GM23248 (cell line): ENCODE measurements around the gene CSKMT. TPM values are rescaled to one million over a fixed set of nuclear protein-coding genes. Genes with fewer than 3 reads are reported as not detected.

Experiments
- DNase-seq: peaks from one replicate; pipeline ENCODE4 v3.0.0-alpha.2; 2015
- H2AFZ ChIP-seq: fragments of 200-600 bp; sonication (generic); 2 replicates; pipeline ENCODE4 v1.6.1; 2016; ENCODE audit warnings: antibody characterized with exemption
- H3F3A ChIP-seq: fragments of 200-600 bp; sonication (generic); 2 replicates; pipeline ENCODE4 v1.6.1; 2016; ENCODE audit warnings: mild to moderate bottlenecking, antibody characterized with exemption, mixed run types; ENCODE audit not compliant: insufficient read depth
- H3K27ac ChIP-seq: fragments of 200-600 bp; sonication (generic); 2 replicates; pipeline ENCODE4 v1.5.1; 2016; ENCODE audit warnings: mild to moderate bottlenecking
- H3K27me3 ChIP-seq: fragments of 200-600 bp; sonication (generic); replicated peaks from 2 replicates; pipeline ENCODE4 v1.6.1; 2016; ENCODE audit warnings: mild to moderate bottlenecking; ENCODE audit not compliant: insufficient read depth
- H3K36me3 ChIP-seq: fragments of 200-600 bp; sonication (generic); 2 replicates; pipeline ENCODE4 v1.6.1; 2016; ENCODE audit warnings: low read depth, mild to moderate bottlenecking
- H3K4me1 ChIP-seq: fragments of 200-600 bp; sonication (generic); 2 replicates; pipeline ENCODE4 v1.6.1; 2016; ENCODE audit warnings: mild to moderate bottlenecking; ENCODE audit not compliant: insufficient read depth
- H3K4me2 ChIP-seq: fragments of 200-600 bp; sonication (generic); one replicate; pipeline ENCODE4 v1.6.1; 2016; ENCODE audit warnings: mild to moderate bottlenecking; ENCODE audit not compliant: unreplicated experiment
- H3K4me3 ChIP-seq: fragments of 200-600 bp; sonication (generic); 2 replicates; pipeline ENCODE4 v1.5.1; 2016; ENCODE audit warnings: mild to moderate bottlenecking
- H3K79me2 ChIP-seq: fragments of 200-600 bp; sonication (generic); 2 replicates; pipeline ENCODE4 v1.6.1; 2016; ENCODE audit warnings: mild to moderate bottlenecking; ENCODE audit not compliant: insufficient read depth
- H3K9ac ChIP-seq: fragments of 200-600 bp; sonication (generic); 2 replicates; pipeline ENCODE4 v1.6.1; 2016; ENCODE audit warnings: mild to moderate bottlenecking
- H3K9me2 ChIP-seq: fragments of 200-600 bp; sonication (generic); 2 replicates; pipeline ENCODE4 v1.6.1; 2016; ENCODE audit warnings: mixed run types, mild to moderate bottlenecking, moderate library complexity; ENCODE audit not compliant: insufficient read depth
- H3K9me3 ChIP-seq: fragments of 200-600 bp; sonication (generic); one replicate; pipeline ENCODE4 v1.6.1; 2017; ENCODE audit warnings: low read depth
- H4K20me1 ChIP-seq: fragments of 200-600 bp; sonication (generic); 2 replicates; pipeline ENCODE4 v1.6.0; 2016; ENCODE audit not compliant: insufficient read depth
- EZH2 ChIP-seq: fragments of 200-600 bp; sonication (generic); IDR thresholded peaks from 2 replicates; pipeline ENCODE4 v1.6.1; 2018; ENCODE audit warnings: antibody characterized with exemption, mild to moderate bottlenecking; ENCODE audit not compliant: insufficient read depth, poor library complexity, severe bottlenecking
- EZH2phosphoT487 ChIP-seq: fragments of 200-600 bp; sonication (generic); IDR thresholded peaks from 2 replicates; pipeline ENCODE4 v1.6.1; 2018; ENCODE audit warnings: antibody characterized with exemption, moderate library complexity, mild to moderate bottlenecking, low read depth; ENCODE audit not compliant: insufficient read depth
- WGBS, 2 experiments: methylation state at CpG; one replicate each; pipeline ENCODE4 v1.1.6; 2015 to 2017; ENCODE audit warnings: low lambda C conversion rate in 2 of 2, low coverage in 1 of 2; ENCODE audit errors: missing lambda C conversion rate in 2 of 2; 5-methylcytosine and 5-hydroxymethylcytosine counted together
- in situ Hi-C: fragments of 300-500 bp; cut with MboI; formaldehyde crosslinking; loops from 2 replicates; pipeline ENCODE4 v1.15.0; 2020
- polyA plus RNA-seq: library from polyadenylated mRNA; unstranded; fragments of >200 nt; fragmentation: Nextera tagmentation; extraction: Ambion mirVana; gene quantifications from 2 replicates; pipeline ENCODE4 v1.2.1, GENCODE V29; 2016
- total RNA-seq: library from RNA; depleted of rRNA; stranded (reverse); fragments of >200 nt; shearing (Covaris generic); gene quantifications from 2 replicates; pipeline ENCODE4 v1.2.3, GENCODE V29; 2014

CSKMT gene
- total and polyA plus RNA-seq, 2 experiments from 2014 or later, result 3.6 to 5.4 TPM

DNA sequence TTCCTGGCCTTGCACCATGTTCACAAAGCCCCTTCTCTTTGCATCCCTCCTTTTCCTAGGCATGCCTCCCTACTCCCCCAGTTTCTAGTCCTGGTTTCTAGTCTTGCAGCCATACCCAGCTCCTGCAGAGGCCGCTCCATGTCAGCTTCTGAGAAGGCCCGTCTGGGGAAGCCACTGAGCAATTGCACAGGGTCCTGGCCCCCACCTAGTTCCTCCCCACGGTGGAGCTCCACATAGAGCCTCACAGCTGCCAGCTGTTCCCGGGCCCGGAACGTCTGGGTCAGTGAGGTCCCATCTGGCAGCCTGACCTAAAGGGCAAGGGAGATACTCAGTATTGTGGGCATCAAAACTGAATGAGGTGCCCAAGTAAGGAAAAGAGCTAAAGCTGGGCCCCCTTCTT, 11.6 kb downstream of the CSKMT start:
- H3K4me3 ChIP-seq, result no peak overlapping the region
- peaks cover 10% of the 10 kb centered on the region; the same call in 1 of the 2 replicates for H3K36me3 ChIP-seq
- H2AFZ ChIP-seq, result no peak overlapping the region
- H3K79me2 ChIP-seq, result peaks cover 64% of the 10 kb centered on the region
- no peaks in the 10 kb centered on the region for H3K9me2 ChIP-seq
- TF ChIP-seq EZH2phosphoT487 (no peak), EZH2 (no peak)
- DNase-seq, result peak; percentile 47
- H3F3A ChIP-seq, result peaks cover 31% of the 10 kb centered on the region
- WGBS, 2 experiments, result 30 to 36% methylated on average over 6 of the region's 6 CpGs
- in situ Hi-C loops, result loop anchor here (25.0 kb wide), 1 partner anchor 289 kb away; no protein-coding TSS in a partner anchor
- H3K9ac ChIP-seq, result peak overlapping the region; percentile 93
- H3K27ac ChIP-seq, result no peak overlapping the region; the same call in 1 of the 2 replicates
- H3K27me3 ChIP-seq, result no peaks in the 10 kb centered on the region
- H3K4me2 ChIP-seq, result no peak overlapping the region
- H3K4me1 ChIP-seq, result peaks cover 18% of the 10 kb centered on the region
- H3K9me3 ChIP-seq, result no peaks in the 10 kb centered on the region
- no peaks in the 10 kb centered on the region for H4K20me1 ChIP-seq

DNA sequence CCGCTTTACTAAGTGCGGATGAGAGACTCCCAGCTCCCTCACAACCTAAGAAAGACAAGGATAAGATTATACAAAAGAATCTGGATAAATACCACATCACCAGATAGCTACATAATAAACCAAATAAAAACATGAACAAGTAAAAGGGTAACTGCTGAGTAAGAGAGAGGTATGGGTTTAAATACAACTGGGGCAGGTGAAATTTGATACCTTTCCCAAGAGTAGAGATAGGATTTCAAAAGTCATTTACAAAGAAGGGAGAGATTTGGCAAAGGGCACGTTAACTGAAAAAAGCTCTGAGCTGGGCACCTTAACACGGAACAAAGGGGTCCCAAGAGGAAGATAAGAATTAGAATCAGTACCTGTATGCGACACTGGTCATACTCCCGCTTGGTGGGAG, 12.0 kb downstream of the CSKMT start:
- Histone ChIP-seq H3K4me1 (peaks cover 18% of the 10 kb centered on the region), H3K4me2 (no peak overlapping the region), H3K79me2 (peaks cover 64% of the 10 kb centered on the region), H3K9me3 (no peaks in the 10 kb centered on the region), H3K27me3 (no peaks in the 10 kb centered on the region), H3K27ac (no peak overlapping the region; the same call in 1 of the 2 replicates), H3K9me2 (no peaks in the 10 kb centered on the region), H3K4me3 (no peak overlapping the region), H3K9ac (peak overlapping the region; percentile 93), H3K36me3 (peaks cover 10% of the 10 kb centered on the region; the same call in 1 of the 2 replicates), H3F3A (peaks cover 34% of the 10 kb centered on the region), H4K20me1 (no peaks in the 10 kb centered on the region), H2AFZ (no peak overlapping the region)
- in situ Hi-C loops, result loop anchor here (25.0 kb wide), 1 partner anchor 290 kb away; no protein-coding TSS in a partner anchor
- TF ChIP-seq EZH2, result no peak
- TF ChIP-seq EZH2phosphoT487, result no peak
- DNase-seq, result no peak
- WGBS, 2 experiments, result 77% methylated on average over 6 of the region's 6 CpGs

DNA sequence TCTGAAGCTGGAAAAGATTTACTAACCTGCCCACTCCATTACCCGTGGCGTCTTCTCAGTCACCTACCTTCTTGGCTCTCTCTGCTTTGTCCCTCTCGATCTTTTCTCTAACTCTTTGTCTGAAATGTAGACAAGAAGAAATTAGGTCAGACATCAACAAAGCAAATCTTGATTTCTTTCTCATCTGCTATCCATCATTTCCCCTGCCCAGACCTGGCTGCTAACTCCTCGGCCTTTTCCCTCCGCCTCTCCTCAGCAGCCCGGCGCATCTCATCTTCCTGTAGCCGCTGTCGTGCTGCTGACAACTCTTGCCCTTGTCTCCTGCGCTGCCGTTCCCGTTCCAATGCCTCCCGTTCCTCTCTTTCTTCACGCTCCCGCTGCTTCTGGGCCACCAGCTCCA, 12.6 kb downstream of the CSKMT start:
- Histone ChIP-seq H3K36me3 (peaks cover 10% of the 10 kb centered on the region; the same call in 1 of the 2 replicates), H3F3A (peaks cover 32% of the 10 kb centered on the region), H4K20me1 (no peaks in the 10 kb centered on the region), H2AFZ (no peak overlapping the region), H3K4me2 (peak overlapping the region; percentile 98), H3K9me3 (no peaks in the 10 kb centered on the region), H3K4me3 (peak overlapping the region; percentile 88), H3K79me2 (peaks cover 61% of the 10 kb centered on the region), H3K27ac (peak overlapping the region; percentile 82; the same call in 1 of the 2 replicates), H3K27me3 (no peaks in the 10 kb centered on the region), H3K9me2 (no peaks in the 10 kb centered on the region), H3K4me1 (peaks cover 15% of the 10 kb centered on the region), H3K9ac (peak overlapping the region; percentile 93)
- DNase-seq, result no peak
- in situ Hi-C loops, result loop anchor here (25.0 kb wide), 1 partner anchor 290 kb away; no protein-coding TSS in a partner anchor
- 68 to 73% methylated on average over 15 of the region's 15 CpGs for WGBS, 2 experiments
- TF ChIP-seq EZH2, result no peak
- no peak for TF ChIP-seq EZH2phosphoT487

DNA sequence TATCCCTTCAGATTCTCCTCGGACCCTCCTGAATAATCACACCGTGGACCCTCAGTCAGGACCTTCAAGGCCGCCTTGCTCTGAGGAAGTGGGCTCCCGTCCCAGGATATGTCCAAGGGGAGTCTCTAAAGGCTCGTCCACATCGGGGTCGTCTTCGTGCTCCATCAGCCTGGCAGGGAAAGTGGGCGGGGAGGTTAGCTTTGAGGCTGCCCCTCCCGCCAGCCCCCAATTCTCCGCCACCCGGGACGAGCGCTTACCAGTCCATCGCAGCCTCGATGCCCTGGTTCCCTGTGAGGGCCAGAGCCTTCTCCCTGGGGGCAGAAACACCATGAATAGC, 13.3 kb downstream of the CSKMT start:
- Histone ChIP-seq H3K4me2 (peak overlapping the region; percentile 98), H3K79me2 (peaks cover 54% of the 10 kb centered on the region), H3K4me3 (peak overlapping the region; percentile 88), H3K4me1 (peaks cover 10% of the 10 kb centered on the region), H3F3A (peaks cover 25% of the 10 kb centered on the region), H3K9me3 (no peaks in the 10 kb centered on the region), H4K20me1 (no peaks in the 10 kb centered on the region), H3K27ac (peak overlapping the region; percentile 82), H3K36me3 (peaks cover 10% of the 10 kb centered on the region; the same call in 1 of the 2 replicates), H3K9ac (peak overlapping the region; percentile 93), H3K27me3 (no peaks in the 10 kb centered on the region), H3K9me2 (no peaks in the 10 kb centered on the region), H2AFZ (peak overlapping the region; percentile 71)
- in situ Hi-C loops, result loop anchor here (25.0 kb wide), 1 partner anchor 291 kb away; no protein-coding TSS in a partner anchor
- WGBS, 2 experiments, result 1 to 2% methylated on average over 9 to 15 of the region's 16 CpGs
- TF ChIP-seq EZH2 (no peak), EZH2phosphoT487 (no peak)
- DNase-seq, result no peak
